WTC11 (cell line): ENCODE data around the gene FYN. TPM values are rescaled to one million over a fixed set of nuclear protein-coding genes. Genes with fewer than 3 reads are reported as not detected.

Experiments used
- ATAC-seq: fragments of 200-7000 bp; cut with Tn5 transposase; 2 replicates; pipeline ENCODE4 v1.10.0; 2021; ENCODE audit warnings: mild to moderate bottlenecking, moderate library complexity
- CTCF ChIA-PET: fragments of 300-600 bp; sonication (Branson Sonifier 250); formaldehyde crosslinking; loops from one replicate; lab custom pipeline; 2021; ENCODE audit warnings: antibody characterized with exemption; lab: Charles Lee
- POLR2A ChIA-PET: fragments of 350-600 bp; sonication (Branson Sonifier 250); formaldehyde crosslinking; loops from one replicate; lab custom pipeline; 2021; ENCODE audit warnings: antibody characterized with exemption; lab: Charles Lee
- DNase-seq: peaks from one replicate; pipeline ENCODE4 v3.0.0; 2021; ENCODE audit warnings: low spot score
- H3K27ac Mint-ChIP-seq: 2 replicates; pipeline ENCODE4 v1.8.0; 2021; ENCODE audit warnings: mixed read lengths
- H3K27me3 Mint-ChIP-seq: 2 replicates; pipeline ENCODE4 v1.8.0; 2021; ENCODE audit warnings: low read depth, mild to moderate bottlenecking, moderate library complexity, mixed read lengths
- H3K36me3 Mint-ChIP-seq: 2 replicates; pipeline ENCODE4 v1.8.0; 2021; ENCODE audit warnings: mixed read lengths
- H3K4me1 Mint-ChIP-seq: 2 replicates; pipeline ENCODE4 v1.8.0; 2022; ENCODE audit warnings: mixed read lengths
- H3K4me3 Mint-ChIP-seq: 2 replicates; pipeline ENCODE4 v1.8.0; 2021; ENCODE audit warnings: mild to moderate bottlenecking, moderate library complexity, mixed read lengths
- H3K9me3 Mint-ChIP-seq: 2 replicates; pipeline ENCODE4 v1.8.0; 2021; ENCODE audit warnings: mixed read lengths
- ATF3 ChIP-seq: sonication (generic); formaldehyde crosslinking; conservative IDR thresholded peaks from 2 replicates; pipeline ENCODE4 v1.8.1; 2022; ENCODE audit warnings: mild to moderate bottlenecking, missing genetic modification reagents
- ATF6 ChIP-seq: sonication (generic); formaldehyde crosslinking; IDR thresholded peaks from 2 replicates; pipeline ENCODE4 v1.8.1; 2023; ENCODE audit warnings: mild to moderate bottlenecking, missing genetic modification reagents
- CTCF ChIP-seq: fragments of 200-600 bp; IDR thresholded peaks from 2 replicates; pipeline ENCODE4 v1.8.0; 2022; ENCODE audit warnings: antibody characterized with exemption
- E2F1 ChIP-seq: sonication (generic); formaldehyde crosslinking; IDR thresholded peaks from 2 replicates; pipeline ENCODE4 v1.8.0; 2022; ENCODE audit warnings: mild to moderate bottlenecking, missing genetic modification reagents
- GABPB1 ChIP-seq: sonication (generic); formaldehyde crosslinking; IDR thresholded peaks from 2 replicates; pipeline ENCODE4 v1.8.1; 2023; ENCODE audit warnings: mild to moderate bottlenecking, missing genetic modification reagents
- GRHL2 ChIP-seq: fragments of 250-450 bp; sonication (Bioruptor Pico); IDR thresholded peaks from 2 replicates; pipeline ENCODE4 v1.8.0; 2022; ENCODE audit warnings: mild to moderate bottlenecking, moderate library complexity; ENCODE audit not compliant: insufficient replicate concordance, severe bottlenecking
- JAZF1 ChIP-seq: fragments of 250-450 bp; sonication (Bioruptor Pico); IDR thresholded peaks from 2 replicates; pipeline ENCODE4 v1.9.0; 2021; ENCODE audit warnings: moderate library complexity, mild to moderate bottlenecking, inconsistent platforms
- MAX ChIP-seq: sonication (generic); formaldehyde crosslinking; IDR thresholded peaks from 2 replicates; pipeline ENCODE4 v1.8.0; 2022; ENCODE audit warnings: mild to moderate bottlenecking, missing genetic modification reagents
- NR2C2 ChIP-seq: sonication (generic); formaldehyde crosslinking; IDR thresholded peaks from 2 replicates; pipeline ENCODE4 v1.8.0; 2022; ENCODE audit warnings: mild to moderate bottlenecking, missing genetic modification reagents
- PRRX2 ChIP-seq: fragments of 250-450 bp; sonication (Bioruptor Pico); IDR thresholded peaks from 2 replicates; pipeline ENCODE4 v1.8.0; 2021; ENCODE audit warnings: mild to moderate bottlenecking
- STAT6 ChIP-seq: sonication (generic); formaldehyde crosslinking; conservative IDR thresholded peaks from 2 replicates; pipeline ENCODE4 v1.8.1; 2023; ENCODE audit warnings: mild to moderate bottlenecking, low read depth, missing genetic modification reagents, moderate library complexity
- USF1 ChIP-seq: sonication (generic); formaldehyde crosslinking; IDR thresholded peaks from 2 replicates; pipeline ENCODE4 v1.8.0; 2022; ENCODE audit warnings: mild to moderate bottlenecking, missing genetic modification reagents
- USF2 ChIP-seq: sonication (generic); formaldehyde crosslinking; IDR thresholded peaks from 2 replicates; pipeline ENCODE4 v1.8.1; 2023; ENCODE audit warnings: mild to moderate bottlenecking, missing genetic modification reagents, moderate library complexity
- ZBTB43 ChIP-seq: sonication (generic); formaldehyde crosslinking; IDR thresholded peaks from 2 replicates; pipeline ENCODE4 v1.8.1; 2023; ENCODE audit warnings: mild to moderate bottlenecking, missing genetic modification reagents
- ZSCAN18 ChIP-seq: fragments of 250-450 bp; sonication (Bioruptor Pico); IDR thresholded peaks from 2 replicates; pipeline ENCODE4 v2.1.2; 2022; ENCODE audit warnings: mild to moderate bottlenecking, moderate library complexity
- total RNA-seq: library from RNA; stranded (reverse); gene quantifications from 3 replicates; pipeline ENCODE4 v1.2.3, GENCODE V29; 2021

The FYN gene
- total RNA-seq, 1 experiment from 2014 or later, result 63.9 TPM

GRCh38 chr6:111854683-111855082, 18.6 kb downstream of the FYN start:
- no peaks in the 10 kb centered on the region for H3K27me3 Mint-ChIP-seq
- ATAC-seq, result no peak
- no peak overlapping the region for H3K27ac Mint-ChIP-seq
- H3K4me3 Mint-ChIP-seq, result no peak overlapping the region
- H3K4me1 Mint-ChIP-seq, result peaks cover 63% of the 10 kb centered on the region
- CTCF ChIA-PET, result no interaction called here
- no peaks in the 10 kb centered on the region for H3K9me3 Mint-ChIP-seq
- POLR2A ChIA-PET, result no interaction called here
- DNase-seq, result no peak
- H3K36me3 Mint-ChIP-seq, result no peaks in the 10 kb centered on the region
- TF ChIP-seq ZSCAN18 (CRISPR knock-in tag), result no peak
- no peak for TF ChIP-seq NR2C2 (CRISPR knock-in tag)
- TF ChIP-seq GRHL2 (CRISPR knock-in tag), result no peak
- TF ChIP-seq ZBTB43 (CRISPR knock-in tag), result no peak
- TF ChIP-seq E2F1 (CRISPR knock-in tag), result no peak
- TF ChIP-seq GABPB1 (CRISPR knock-in tag), result no peak
- TF ChIP-seq JAZF1 (CRISPR knock-in tag), result no peak
- no peak for TF ChIP-seq USF2
- no peak for TF ChIP-seq ATF3
- no peak for TF ChIP-seq STAT6
- no peak for TF ChIP-seq PRRX2 (CRISPR knock-in tag)
- no peak for TF ChIP-seq MAX
- TF ChIP-seq CTCF, result no peak
- no peak for TF ChIP-seq USF1 (CRISPR knock-in tag)
- TF ChIP-seq ATF6, result no peak
